NAMALWA (cell line): ENCODE measurements around the gene SCNN1G.

Experiments used
- DNase-seq: peaks from one replicate; pipeline ENCODE4 v3.0.0-alpha.2; 2015; ENCODE audit warnings: low spot score

Gene SCNN1G

DNA sequence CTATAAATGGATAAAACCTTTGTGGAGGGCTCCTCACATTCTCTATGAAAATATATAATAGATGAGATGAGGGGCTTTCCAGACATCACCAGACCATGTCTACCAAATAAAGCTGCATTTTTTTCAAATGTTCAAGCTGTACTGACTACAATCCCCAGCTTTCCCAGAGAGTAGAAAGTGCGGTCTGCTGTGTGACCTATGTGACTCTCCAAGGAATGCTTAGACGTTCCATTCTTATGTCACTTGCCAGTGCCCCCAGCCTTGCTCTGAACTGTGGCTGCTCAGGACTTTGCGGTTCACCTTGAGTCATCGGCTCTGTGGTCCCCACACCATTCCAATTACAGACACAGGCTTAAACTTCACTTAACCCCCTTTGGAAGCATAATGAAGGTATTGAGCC lies 71.8 kb downstream of the SCNN1G start:
- DNase-seq: no peak

DNA sequence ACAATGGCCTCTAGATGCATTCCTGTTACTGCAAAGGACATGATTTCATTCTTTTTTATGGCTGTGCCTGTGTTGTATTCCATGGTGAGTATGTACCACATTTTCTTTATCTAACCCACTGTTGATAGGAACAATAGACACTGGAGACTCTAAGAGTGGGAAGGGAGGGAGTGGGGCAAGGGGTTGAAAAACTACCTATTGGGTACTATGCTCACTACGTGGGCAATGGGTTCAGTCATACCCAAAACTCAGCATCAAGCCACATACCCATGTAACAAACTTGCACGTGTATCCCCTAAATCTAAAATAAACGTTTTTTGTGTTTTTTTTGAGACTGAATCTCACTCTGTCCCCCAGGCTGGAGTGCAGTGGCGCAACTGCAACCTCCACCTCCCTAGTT lies 72.5 kb downstream of the SCNN1G start:
- no peak for DNase-seq

- no peak for DNase-seq
Measured at GRCh38 chr16:23256440-23256839, 73.9 kb downstream of the SCNN1G start.

DNA sequence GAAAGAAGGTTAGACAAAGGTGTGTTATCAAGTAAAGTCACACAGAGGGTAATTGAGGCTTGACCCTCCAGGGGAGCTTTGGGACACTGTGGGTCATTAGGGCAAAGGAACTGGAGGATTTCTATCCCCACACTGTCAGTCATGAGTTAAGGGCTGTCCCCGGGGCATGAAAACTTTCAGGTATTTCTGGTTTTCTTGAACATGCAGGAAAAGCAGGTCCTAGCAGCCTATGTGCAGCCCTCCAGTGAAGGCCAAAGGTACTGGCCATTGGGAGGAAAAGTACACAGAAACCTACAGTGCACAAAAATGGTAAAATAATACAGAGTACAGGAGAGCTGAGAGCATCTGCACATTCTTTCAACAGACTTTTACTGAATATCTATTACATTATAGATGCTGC lies 75.1 kb downstream of the SCNN1G start:
- no peak for DNase-seq

- DNase-seq: no peak
Measured at GRCh38 chr16:23258919-23259237, 76.3 kb downstream of the SCNN1G start.
